Measurements from ENCODE around the gene AKR7A3. TPM values are rescaled to one million over a fixed set of nuclear protein-coding genes. Genes with fewer than 3 reads are reported as not detected.

The AKR7A3 gene
- total and polyA plus RNA-seq, 7 donors = 0.71 to 110 (median 1.9) TPM

- WGBS, 2 donors = 89 to 90% methylated on average over 4 of the region's 4 CpGs
- intact Hi-C loops (cut with DNase I) = no loop called here
- TF ChIP-seq POLR2AphosphoS5 (IDR thresholded peaks at IDR 0.05) (no peak), CTCF (IDR thresholded peaks at IDR 0.05) (no peak), EP300 (IDR thresholded peaks at IDR 0.05) (no peak), POLR2A (IDR thresholded peaks at IDR 0.05) (no peak)
- Histone ChIP-seq H3K36me3 (peaks cover 0 to 56% (median 33%) of the 10 kb centered on the region in 4 donors), H3K27ac (no peak overlapping the region), H3K9me3 (no peaks in the 10 kb centered on the region), H3K27me3 (no peaks in the 10 kb centered on the region), H3K4me3 (no peak overlapping the region), H3K4me1 (peaks cover 0 to 35% (median 27%) of the 10 kb centered on the region in 4 donors)
- no peak for DNase-seq
Measured at GRCh38 chr1:19255288-19255687, 33.3 kb downstream of the AKR7A3 start.

DNA sequence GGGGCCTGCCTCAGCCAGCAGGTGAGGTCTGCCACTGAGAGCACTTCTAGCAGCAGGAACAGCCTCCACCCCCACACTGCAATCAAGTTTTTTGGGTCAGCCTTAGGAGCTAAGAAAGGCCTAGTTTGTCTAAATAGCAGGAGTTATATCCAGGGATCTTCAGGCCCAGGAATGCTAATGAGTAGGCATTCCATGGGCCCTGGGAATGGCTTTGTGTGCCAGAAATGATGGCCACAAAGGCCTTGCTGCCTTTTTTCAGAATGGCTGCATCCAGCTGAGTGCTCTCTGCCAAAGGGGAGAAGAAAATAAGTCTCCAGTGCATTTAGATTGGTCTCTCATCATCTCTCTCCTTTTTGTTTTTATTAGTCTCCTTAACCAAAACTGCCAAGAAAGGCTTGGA, 34.2 kb downstream of the AKR7A3 start:
- Histone ChIP-seq H3K9me3 (no peaks in the 10 kb centered on the region), H3K36me3 (peaks cover 0 to 47% (median 28%) of the 10 kb centered on the region in 4 donors), H3K4me1 (peaks cover 0 to 39% (median 34%) of the 10 kb centered on the region in 4 donors), H3K27ac (no peak overlapping the region), H3K4me3 (no peak overlapping the region), H3K27me3 (no peaks in the 10 kb centered on the region)
- intact Hi-C loops (cut with DNase I) = loop anchor here (5.0 kb wide), 1 partner anchor 393 kb away; no protein-coding TSS in a partner anchor
- TF ChIP-seq POLR2A (IDR thresholded peaks at IDR 0.05) (no peak), EP300 (IDR thresholded peaks at IDR 0.05) (no peak), POLR2AphosphoS5 (IDR thresholded peaks at IDR 0.05) (no peak), CTCF (IDR thresholded peaks at IDR 0.05) (no peak)
- no peak for DNase-seq

- H3K27me3 ChIP-seq = no peaks in the 10 kb centered on the region
- peaks cover 0 to 18% (median 6%) of the 10 kb centered on the region in 4 donors for H3K36me3 ChIP-seq
- TF ChIP-seq POLR2A (IDR thresholded peaks at IDR 0.05) (no peak), CTCF (IDR thresholded peaks at IDR 0.05) (no peak), EP300 (IDR thresholded peaks at IDR 0.05) (no peak), POLR2AphosphoS5 (IDR thresholded peaks at IDR 0.05) (peak; percentile 56 to 79 (median 71))
- intact Hi-C loops (cut with DNase I) = loop anchor here (2.0 to 5.0 kb wide), 2 partner anchors 59 to 396 kb away; no protein-coding TSS in a partner anchor
- H3K4me3 ChIP-seq = peak within 1 kb of the TSS; percentile 76 to 91 (median 87)
- peak within 1 kb of the TSS; percentile 91 to 97 (median 92) for H3K27ac ChIP-seq
- 0% methylated on average over 81 of the region's 81 CpGs for WGBS, 2 donors
- DNase-seq = peak; percentile 85
- H3K4me1 ChIP-seq = peaks cover 0 to 41% (median 35%) of the 10 kb centered on the region in 4 donors
- no peaks in the 10 kb centered on the region for H3K9me3 ChIP-seq
Measured at GRCh38 chr1:19251305-19252196, 37.0 kb downstream of the AKR7A3 start, which contains the start of the genes EMC1 and MRTO4. TSS of gene EMC1 (minus strand) at chr1:19251524. CDS start at chr1:19251509, 15 bp downstream. TSS of gene MRTO4 (plus strand) at chr1:19251805. CDS start at chr1:19251836, 31 bp downstream.

DNA sequence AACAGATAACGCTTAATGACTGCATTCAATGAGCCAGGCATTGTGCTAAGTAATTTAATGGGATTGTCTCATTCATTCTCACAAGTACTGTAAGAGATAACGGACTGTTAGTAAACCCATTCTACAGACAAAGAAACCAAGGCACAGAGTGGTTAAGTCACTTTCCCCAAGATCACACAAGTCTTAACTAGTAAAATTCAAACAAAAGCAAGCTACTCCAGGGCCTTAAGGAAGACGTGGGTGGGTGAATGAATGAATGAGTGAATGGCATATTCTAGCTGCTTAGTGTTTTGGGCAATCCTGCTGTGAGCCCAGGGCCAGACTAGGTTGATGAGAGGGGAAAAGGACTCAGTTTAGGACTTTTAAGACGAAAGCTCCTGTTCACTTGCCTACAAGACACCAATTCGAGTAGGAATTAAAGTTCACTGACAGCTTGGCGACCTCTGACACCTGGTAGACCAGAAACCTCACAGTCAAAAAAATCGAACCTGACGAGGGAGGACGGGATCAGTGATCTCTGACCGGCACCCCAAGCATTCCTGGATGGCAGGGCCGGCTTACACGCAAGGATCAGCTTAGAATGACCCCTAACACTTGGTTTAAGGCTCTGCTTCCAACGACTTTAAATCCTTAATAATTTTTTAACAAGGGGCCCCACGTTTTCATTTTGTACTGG, 37.8 kb downstream of the AKR7A3 start:
- peaks cover 0 to 41% (median 35%) of the 10 kb centered on the region in 4 donors for H3K4me1 ChIP-seq
- DNase-seq = no peak
- peaks cover 0 to 10% (median 2%) of the 10 kb centered on the region in 4 donors for H3K36me3 ChIP-seq
- intact Hi-C loops (cut with DNase I) = loop anchor here (2.0 to 5.0 kb wide), 2 partner anchors 60 to 397 kb away; no protein-coding TSS in a partner anchor
- H3K27ac ChIP-seq = peak overlapping the region; percentile 91 to 97 (median 92)
- TF ChIP-seq POLR2AphosphoS5 (IDR thresholded peaks at IDR 0.05) (no peak), POLR2A (IDR thresholded peaks at IDR 0.05) (no peak), CTCF (IDR thresholded peaks at IDR 0.05) (no peak), EP300 (IDR thresholded peaks at IDR 0.05) (no peak)
- 9 to 12% methylated on average over 14 of the region's 14 CpGs for WGBS, 2 donors
- no peaks in the 10 kb centered on the region for H3K27me3 ChIP-seq
- peak overlapping the region; percentile 76 to 91 (median 87) for H3K4me3 ChIP-seq
- no peaks in the 10 kb centered on the region for H3K9me3 ChIP-seq
